Endothelial cell of umbilical vein (primary cell): ENCODE results near the gene ZPR1. TPM values are rescaled to one million over a fixed set of nuclear protein-coding genes. Genes with fewer than 3 reads are reported as not detected.

Source experiments
- BruUV-seq: library from RNA; stranded (reverse); fragments of 400-500 nt; replicated peaks from 2 replicates; lab custom pipeline; 2021; lab: Mats Ljungman, UMichigan
- CTCF ChIA-PET: fragments of 300-600, 350-600 bp; sonication (Branson Sonifier 250); formaldehyde crosslinking; loops from one replicate; lab custom pipeline; 2021; ENCODE audit warnings: antibody characterized with exemption, inconsistent platforms; lab: Charles Lee
- POLR2A ChIA-PET: fragments of 300-600, 350-600 bp; sonication (Branson Sonifier 250); formaldehyde crosslinking; loops from one replicate; lab custom pipeline; 2021; ENCODE audit warnings: antibody characterized with exemption, inconsistent platforms; lab: Charles Lee
- DNase-seq: peaks from one replicate; pipeline ENCODE4 v3.0.0-alpha.2; 2011; ENCODE audit warnings: low read depth, low spot score
- FAIRE-seq: peaks from 2 replicates; lab custom pipeline; 2011; peaks lifted over from hg19 to GRCh38; lab: Jason Lieb, UNC
- H2AFZ ChIP-seq: 2 replicates; pipeline ENCODE4 v1.6.0; 2012; ENCODE audit warnings: low read depth, low read length, control low read depth, inconsistent platforms
- H3K27ac ChIP-seq: 2 replicates; pipeline ENCODE4 v1.5.1; 2011; ENCODE audit warnings: low read depth, mild to moderate bottlenecking, control low read depth, low read length, moderate library complexity; ENCODE audit not compliant: insufficient read depth
- H3K27me3 ChIP-seq, 2 experiments: 2 replicates each; pipeline versions ENCODE4 v1.6.0 to v1.6.1; 2011; ENCODE audit warnings: low read length in 2 of 2, mixed read lengths in 1 of 2; ENCODE audit not compliant: control insufficient read depth in 2 of 2, insufficient read depth in 2 of 2
- H3K36me3 ChIP-seq, 2 experiments: 2 replicates in 1 of 2; 3 replicates in 1 of 2; pipeline ENCODE4 v1.5.1; 2011; ENCODE audit warnings: low read length in 2 of 2, mild to moderate bottlenecking in 1 of 2, moderate library complexity in 1 of 2; ENCODE audit not compliant: control insufficient read depth in 2 of 2, insufficient read depth in 2 of 2; ENCODE audit errors: extremely low read depth in 1 of 2
- H3K4me1 ChIP-seq: 3 replicates; pipeline ENCODE4 v1.5.1; 2011; ENCODE audit warnings: mild to moderate bottlenecking, low read length; ENCODE audit not compliant: control insufficient read depth, insufficient read depth; ENCODE audit errors: extremely low read depth
- H3K4me2 ChIP-seq: 2 replicates; pipeline ENCODE4 v1.6.1; 2011; ENCODE audit warnings: low read length, control low read depth, mixed read lengths; ENCODE audit not compliant: insufficient read depth
- H3K4me3 ChIP-seq, 3 experiments: fragments of 200-600 bp in 1 of 3; sonication (generic), shearing (Covaris generic) in 1 of 3; replicated peaks in 1 of 3; 2 replicates each; pipeline ENCODE4 v1.5.1; 2011 to 2016; ENCODE audit warnings: control low read depth in 3 of 3, low read length in 3 of 3, mild to moderate bottlenecking in 2 of 3, inconsistent platforms in 1 of 3, low read depth in 1 of 3, moderate library complexity in 1 of 3; ENCODE audit not compliant: insufficient read depth in 1 of 3
- H3K79me2 ChIP-seq: 2 replicates; pipeline ENCODE4 v1.6.0; 2012; ENCODE audit warnings: low read length, inconsistent platforms; ENCODE audit not compliant: control insufficient read depth, insufficient read depth
- H3K9ac ChIP-seq: replicated peaks from 2 replicates; pipeline ENCODE3; 2011; ENCODE audit warnings: low read length, control low read depth; ENCODE audit not compliant: insufficient read depth; ENCODE audit errors: extremely low read depth
- H3K9me1 ChIP-seq: replicated peaks from 3 replicates; pipeline ENCODE4 v1.6.0; 2011; ENCODE audit warnings: mild to moderate bottlenecking, low read length; ENCODE audit not compliant: control insufficient read depth, insufficient read depth; ENCODE audit errors: extremely low read depth
- H3K9me3 ChIP-seq: replicated peaks from 2 replicates; pipeline ENCODE4 v1.5.1; 2012; ENCODE audit warnings: low read length, inconsistent platforms; ENCODE audit not compliant: control insufficient read depth, insufficient read depth
- H4K20me1 ChIP-seq: replicated peaks from 2 replicates; pipeline ENCODE3; 2011; ENCODE audit warnings: mild to moderate bottlenecking, low read length; ENCODE audit not compliant: control insufficient read depth, insufficient read depth; ENCODE audit errors: extremely low read depth
- EZH2 ChIP-seq: IDR thresholded peaks from 2 replicates; pipeline ENCODE4 v1.6.1; 2012; ENCODE audit warnings: borderline replicate concordance, low read depth, mild to moderate bottlenecking, moderate library complexity, low read length, inconsistent platforms; ENCODE audit not compliant: severe bottlenecking
- FOS ChIP-seq: IDR thresholded peaks from 2 replicates; pipeline ENCODE4 v1.6.1; 2011; ENCODE audit warnings: mild to moderate bottlenecking, low read length, moderate library complexity, borderline replicate concordance; ENCODE audit not compliant: insufficient read depth
- GATA2 ChIP-seq: IDR thresholded peaks from 2 replicates; pipeline ENCODE4 v1.7.0; 2011; ENCODE audit warnings: low read depth, mild to moderate bottlenecking, moderate library complexity, mixed read lengths, low read length; ENCODE audit not compliant: insufficient read length, insufficient read depth
- JUN ChIP-seq: IDR thresholded peaks from 2 replicates; pipeline ENCODE4 v1.6.1; 2011; ENCODE audit warnings: borderline replicate concordance, low read depth; ENCODE audit not compliant: insufficient read length, insufficient read depth
- MYC ChIP-seq: IDR thresholded peaks from one replicate; pipeline ENCODE4 v1.6.1; 2011; ENCODE audit warnings: mild to moderate bottlenecking, low read depth, low read length
- POLR2A ChIP-seq: IDR thresholded peaks from 2 replicates; pipeline ENCODE4 v1.6.1; 2012; ENCODE audit warnings: low read depth, mild to moderate bottlenecking, control low read depth, low read length
- POLR2AphosphoS5 ChIP-seq: IDR thresholded peaks from 2 replicates; pipeline ENCODE4 v1.6.1; 2012; ENCODE audit warnings: low read depth, mild to moderate bottlenecking, control low read depth, low read length, moderate library complexity; ENCODE audit not compliant: insufficient read depth
- dilution Hi-C: fragments of 300-500 bp; cut with MboI; formaldehyde crosslinking; loops from one replicate; pipeline ENCODE4 v1.15.0; 2019; ENCODE audit warnings: low sequenced_read_pairs; ENCODE audit not compliant: extremely low pct_ligation_motif_present
- intact Hi-C: fragments of 100-400 bp; cut with micrococcal nuclease; formaldehyde crosslinking; loops from one replicate; pipeline ENCODE4 v1.10.0; 2022
- polyA plus RNA-seq, 4 experiments: library from polyadenylated mRNA; depleted of rRNA in 3 of 4; stranded (reverse) in 3 of 4; unstranded in 1 of 4; fragments of >200 nt; gene quantifications; 2 replicates each; pipeline versions ENCODE4 v1.2.1 to v1.2.3, GENCODE V29; 2011 to 2012; ENCODE audit warnings: missing spikeins in 1 of 4
- total RNA-seq: library from RNA; stranded (reverse); gene quantifications from 2 replicates; pipeline ENCODE4 v1.2.3, GENCODE V29; 2021
- TF ChIP-seq, protein P1 (sequence below), 2 donors: IDR thresholded peaks; 1 replicate in 1 of 2; 2 replicates in 1 of 2; pipeline ENCODE4 v1.5.1; 2011; ENCODE audit warnings: low read length in 2 of 2, mild to moderate bottlenecking in 2 of 2, moderate library complexity in 2 of 2, control low read depth in 1 of 2, inconsistent platforms in 1 of 2, low read depth in 1 of 2; ENCODE audit not compliant: insufficient read depth in 1 of 2; ENCODE audit errors: extremely low read depth in 1 of 2
- TF ChIP-seq, protein P2 (sequence below): IDR thresholded peaks from 2 replicates; pipeline ENCODE4 v1.6.1; 2011; ENCODE audit not compliant: insufficient read depth, insufficient read length

The ZPR1 gene
- total and polyA plus RNA-seq, 2 donors (not counting 3 experiments of a cell fraction or from before 2014, with no cell fraction given): 22.6 to 54.5 TPM

DNA sequence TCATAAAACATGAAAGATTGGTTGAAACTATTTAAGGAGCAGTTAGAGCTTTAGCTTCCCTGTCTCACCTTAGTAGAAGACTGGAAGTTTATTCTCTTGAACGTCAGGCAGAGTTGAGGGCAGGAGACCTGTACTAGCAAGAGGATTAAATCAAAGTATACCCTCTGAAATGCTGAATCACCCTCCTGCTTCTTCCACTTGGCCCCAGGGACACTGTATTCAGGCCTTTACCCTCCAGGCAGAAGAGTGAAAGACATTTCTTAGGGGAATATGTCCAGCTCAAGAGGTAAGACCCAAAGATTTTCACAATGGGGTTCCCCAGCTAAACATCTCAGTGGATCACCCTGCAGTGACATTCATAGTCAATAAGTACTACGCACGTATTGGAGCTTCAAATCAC, 23.4 kb upstream of the ZPR1 start:
- TF ChIP-seq EZH2 (no peak), JUN (no peak), GATA2 (no peak), POLR2AphosphoS5 (no peak), MYC (no peak), POLR2A (no peak), FOS (no peak)
- TF ChIP-seq, protein P1, sequence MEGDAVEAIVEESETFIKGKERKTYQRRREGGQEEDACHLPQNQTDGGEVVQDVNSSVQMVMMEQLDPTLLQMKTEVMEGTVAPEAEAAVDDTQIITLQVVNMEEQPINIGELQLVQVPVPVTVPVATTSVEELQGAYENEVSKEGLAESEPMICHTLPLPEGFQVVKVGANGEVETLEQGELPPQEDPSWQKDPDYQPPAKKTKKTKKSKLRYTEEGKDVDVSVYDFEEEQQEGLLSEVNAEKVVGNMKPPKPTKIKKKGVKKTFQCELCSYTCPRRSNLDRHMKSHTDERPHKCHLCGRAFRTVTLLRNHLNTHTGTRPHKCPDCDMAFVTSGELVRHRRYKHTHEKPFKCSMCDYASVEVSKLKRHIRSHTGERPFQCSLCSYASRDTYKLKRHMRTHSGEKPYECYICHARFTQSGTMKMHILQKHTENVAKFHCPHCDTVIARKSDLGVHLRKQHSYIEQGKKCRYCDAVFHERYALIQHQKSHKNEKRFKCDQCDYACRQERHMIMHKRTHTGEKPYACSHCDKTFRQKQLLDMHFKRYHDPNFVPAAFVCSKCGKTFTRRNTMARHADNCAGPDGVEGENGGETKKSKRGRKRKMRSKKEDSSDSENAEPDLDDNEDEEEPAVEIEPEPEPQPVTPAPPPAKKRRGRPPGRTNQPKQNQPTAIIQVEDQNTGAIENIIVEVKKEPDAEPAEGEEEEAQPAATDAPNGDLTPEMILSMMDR (IDR thresholded peaks at IDR 0.05; ENCODE audit: extremely low read depth in 1 of 2, insufficient read depth in 1 of 2, low read depth in 1 of 2, low read length in 2 of 2): no peak
- TF ChIP-seq, protein P2, sequence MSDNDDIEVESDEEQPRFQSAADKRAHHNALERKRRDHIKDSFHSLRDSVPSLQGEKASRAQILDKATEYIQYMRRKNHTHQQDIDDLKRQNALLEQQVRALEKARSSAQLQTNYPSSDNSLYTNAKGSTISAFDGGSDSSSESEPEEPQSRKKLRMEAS: no peak
- Histone ChIP-seq H3K36me3 (no peaks in the 10 kb centered on the region), H4K20me1 (no peaks in the 10 kb centered on the region), H3K27ac (no peak overlapping the region), H3K9me1 (no peaks in the 10 kb centered on the region), H3K9ac (no peak overlapping the region), H3K4me2 (no peak overlapping the region), H3K4me1 (no peaks in the 10 kb centered on the region), H3K4me3 (no peak overlapping the region), H3K27me3 (peaks cover 6 to 8% of the 10 kb centered on the region in 2 experiments), H3K79me2 (no peaks in the 10 kb centered on the region), H2AFZ (no peak overlapping the region), H3K9me3 (no peaks in the 10 kb centered on the region)
- ChIA-PET CTCF (interaction anchor here (0.7 kb wide), 1 partner anchor 25 kb away, joined by 3 read pairs; no protein-coding TSS in a partner anchor), POLR2A (no interaction called here)
- intact Hi-C loops (no loop called here), dilution Hi-C loops (no loop called here)
- no TSS peak for BruUV-seq
- no peak for FAIRE-seq
- no peak for DNase-seq
